ENCODE measurements around the gene CXCL3.
"Not testable (repeated sequence)": the region's sequence is repeated elsewhere in the genome, so short reads cannot be mapped to it uniquely, and the experiment has no call there.

CXCL3 gene

DNA sequence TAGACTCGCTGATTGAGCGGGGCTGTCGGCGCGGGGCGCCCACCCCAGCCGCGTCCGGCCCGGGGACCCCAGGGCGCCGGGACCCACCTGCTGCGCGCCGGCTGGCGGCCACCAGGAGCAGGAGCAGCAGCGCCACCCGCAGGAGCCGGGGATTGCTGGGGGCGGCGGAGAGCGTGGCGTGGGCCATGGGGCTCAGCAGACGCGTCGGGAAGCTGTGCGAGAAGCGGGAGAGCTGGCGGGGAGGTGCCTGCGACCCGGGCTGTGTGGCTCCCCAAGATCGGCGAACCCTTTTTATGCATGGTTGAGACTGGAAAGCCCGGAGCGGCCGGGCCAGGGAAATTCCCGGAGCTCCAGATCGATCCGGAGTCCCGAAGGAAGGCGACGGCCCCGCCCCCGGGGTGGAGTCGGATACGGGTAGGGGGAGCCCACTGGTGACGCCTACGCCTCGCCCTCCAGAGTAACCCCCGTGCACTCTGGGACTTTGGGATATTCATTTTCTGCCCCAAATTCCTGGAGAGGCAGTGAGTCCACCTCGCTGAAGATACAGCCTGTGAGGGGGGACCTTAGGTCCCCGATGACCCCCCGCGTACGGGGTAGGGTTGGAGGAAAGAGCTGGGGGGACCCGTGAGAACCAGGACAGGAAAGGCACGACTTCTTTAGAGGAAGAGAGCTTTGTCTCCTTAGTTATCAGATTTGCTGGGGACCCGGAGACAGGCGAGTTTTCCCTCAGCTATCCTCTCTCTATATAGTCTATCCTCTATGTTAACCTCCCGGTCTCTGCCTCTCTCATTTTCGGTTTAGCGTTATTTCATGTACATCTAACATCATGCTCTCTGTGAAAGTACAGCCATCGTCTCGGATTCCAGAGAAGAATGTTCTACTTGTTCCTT lies at the start of gene CXCL3:
Gene CXCL3 (minus strand): TSS at position 265 of the 890 bp plus-strand sequence. CDS start 78 bp downstream, at position 187.
- DNase-seq (ENCODE audit: low read depth in 1 of 2, low spot score in 1 of 2): no peak

DNA sequence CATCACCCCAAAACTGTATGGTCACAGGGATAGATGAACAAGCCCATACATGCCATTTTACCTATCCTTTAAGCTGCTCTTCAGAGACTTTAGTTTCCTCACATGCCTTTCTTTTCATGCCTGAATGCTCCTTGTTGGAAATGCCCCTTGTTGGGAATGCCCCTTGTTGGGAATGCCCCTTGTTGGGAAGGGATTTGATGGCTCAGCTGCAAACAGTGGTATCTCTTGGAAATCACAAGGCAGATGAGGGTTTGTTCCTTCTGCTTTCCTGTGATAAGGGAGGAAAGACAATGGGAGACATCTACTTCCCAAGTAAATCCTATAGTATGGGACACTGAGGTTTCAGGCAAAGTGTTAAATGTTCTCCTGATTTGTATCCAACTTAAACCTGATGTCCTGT lies 49.0 kb upstream of the CXCL3 start:
- no peak for DNase-seq (ENCODE audit: low read depth in 1 of 2, low spot score in 1 of 2)

DNA sequence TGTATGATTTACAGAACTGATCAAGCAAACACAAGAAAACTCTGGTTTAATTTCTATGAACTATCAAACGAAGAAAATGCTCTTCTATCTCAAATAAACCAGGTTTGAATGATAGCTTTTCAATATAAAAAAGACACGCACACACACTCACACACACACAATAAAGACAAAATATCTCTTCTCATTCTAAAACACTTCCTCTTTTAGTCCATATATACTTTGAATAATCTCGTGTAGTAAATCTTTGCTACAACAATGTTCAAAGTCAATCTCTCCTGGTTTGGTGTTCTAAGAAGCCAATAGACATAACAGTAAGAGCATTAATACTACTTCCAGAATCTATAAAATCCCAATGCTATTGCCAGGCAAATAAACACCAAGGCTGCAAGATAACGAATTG lies 47.2 kb upstream of the CXCL3 start:
- DNase-seq (ENCODE audit: low read depth in 1 of 2, low spot score in 1 of 2): no peak

- DNase-seq (ENCODE audit: low read depth in 1 of 2, low spot score in 1 of 2): no peak
Measured at GRCh38 chr4:74084984-74085383, 46.5 kb upstream of the CXCL3 start.

DNA sequence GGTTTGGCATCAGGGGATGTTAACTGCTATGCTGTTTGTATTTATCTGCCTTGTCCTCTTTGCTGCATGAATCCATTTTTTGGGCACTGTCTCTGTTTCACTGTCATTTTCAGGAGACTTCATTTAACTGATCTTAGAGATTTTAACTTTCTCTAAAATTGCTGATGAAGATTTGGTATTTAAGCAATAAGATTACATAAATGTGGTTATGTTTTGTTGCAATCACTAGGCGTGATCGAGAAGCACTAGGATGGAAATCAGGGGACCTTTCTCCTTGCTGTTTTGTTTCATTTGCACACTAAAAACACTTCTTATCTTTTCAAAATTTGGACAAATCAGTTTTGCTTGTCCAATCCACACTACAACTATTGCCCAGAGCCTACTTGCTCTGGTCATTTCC lies 45.1 kb upstream of the CXCL3 start:
- no peak for DNase-seq (ENCODE audit: low read depth in 1 of 2, low spot score in 1 of 2)

DNA sequence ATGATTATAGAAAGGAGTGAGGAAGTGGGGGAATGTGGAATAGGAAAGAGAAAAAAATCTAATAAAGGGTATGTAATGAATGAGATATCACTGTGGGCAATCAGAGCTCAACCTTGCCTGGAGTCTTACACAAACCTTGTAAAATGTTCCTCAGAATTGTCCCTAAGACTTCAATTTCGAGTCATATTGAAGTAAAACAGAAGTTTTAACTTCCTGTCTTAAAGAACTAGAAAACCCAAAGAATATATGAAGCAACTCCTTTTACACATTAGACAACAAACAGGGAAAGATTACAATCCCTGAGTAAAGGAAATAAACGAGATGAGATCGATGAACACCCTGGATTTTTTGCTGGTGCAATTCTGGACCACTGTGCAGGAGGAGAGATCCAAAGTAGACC lies 42.5 kb upstream of the CXCL3 start:
- DNase-seq (ENCODE audit: low read depth in 1 of 2, low spot score in 1 of 2): no peak

DNA sequence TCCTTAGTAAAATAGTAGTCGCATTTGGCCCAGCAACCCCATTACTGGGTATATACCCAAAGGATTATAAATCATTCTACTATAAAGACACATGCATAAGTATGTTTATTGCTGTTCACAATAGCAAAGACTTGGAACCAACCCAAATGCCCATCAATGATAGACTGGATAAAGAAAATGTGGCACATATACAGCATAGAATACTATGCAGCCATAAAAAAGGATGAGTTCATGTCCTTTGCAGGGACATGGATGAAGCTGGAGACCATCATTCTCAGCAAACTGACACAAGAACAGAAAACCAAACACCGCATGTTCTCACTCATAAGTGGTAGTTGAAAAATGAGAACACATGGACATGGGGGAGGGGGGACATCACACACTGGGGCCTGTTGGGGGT lies 41.9 kb upstream of the CXCL3 start:
- not testable (repeated sequence) for DNase-seq (ENCODE audit: low read depth in 1 of 2, low spot score in 1 of 2)

DNA sequence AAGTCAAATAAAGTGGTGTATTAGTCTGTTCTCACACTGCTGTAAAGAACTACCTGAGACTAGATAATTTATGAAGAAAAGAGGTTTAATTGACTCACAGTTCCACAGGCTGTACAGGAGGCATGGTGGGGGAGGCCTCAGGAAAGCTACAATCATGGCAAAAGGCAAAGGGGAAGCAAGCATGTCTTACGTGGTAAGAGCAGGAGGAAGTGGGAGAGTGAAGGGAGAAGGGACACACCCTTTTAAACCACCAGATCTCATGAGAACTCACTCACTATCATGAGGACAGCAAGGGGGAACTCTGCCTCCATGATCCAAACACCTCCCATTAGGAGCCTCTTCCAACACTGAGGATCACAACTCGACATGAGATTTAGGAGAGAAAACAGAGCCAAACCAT lies 40.5 kb upstream of the CXCL3 start:
- not testable (repeated sequence) for DNase-seq (ENCODE audit: low read depth in 1 of 2, low spot score in 1 of 2)

DNA sequence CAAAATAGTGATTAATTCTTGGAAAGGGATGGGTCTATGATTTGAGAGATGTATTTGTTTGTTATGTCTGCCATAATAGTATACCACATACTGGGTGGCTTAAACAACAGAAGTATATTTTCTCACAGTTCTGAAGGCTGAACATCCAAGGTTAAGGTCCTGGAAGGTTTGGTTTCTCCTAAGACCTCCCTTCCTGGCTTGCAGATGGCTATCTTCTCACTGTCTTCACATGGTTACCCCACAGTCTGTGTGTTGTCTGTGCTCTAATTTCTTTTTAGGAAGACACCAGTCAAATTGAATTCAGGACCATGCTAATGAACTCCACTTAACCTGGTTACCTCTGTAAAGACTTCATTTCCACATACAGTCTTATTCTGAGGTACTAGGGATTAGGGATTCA lies 34.9 kb upstream of the CXCL3 start:
- no peak for DNase-seq (ENCODE audit: low read depth in 1 of 2, low spot score in 1 of 2)

DNA sequence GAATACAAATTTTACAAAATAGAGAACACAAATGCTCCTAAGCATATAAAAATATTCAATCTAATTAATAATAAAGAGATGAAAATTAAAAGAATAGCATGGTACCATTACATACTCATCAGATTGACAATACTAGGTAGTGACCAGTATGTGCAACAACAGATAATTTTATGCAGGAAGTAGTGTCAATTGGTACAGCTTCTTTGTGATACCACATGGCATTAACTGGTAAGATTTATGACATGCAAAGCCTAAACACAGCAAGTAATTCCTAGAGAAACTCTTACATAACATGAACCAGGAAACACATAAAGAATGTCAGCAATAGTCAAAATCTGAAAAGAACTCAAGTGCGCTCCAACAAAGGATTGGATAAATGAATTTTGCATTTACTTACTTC lies 34.2 kb upstream of the CXCL3 start:
- DNase-seq (ENCODE audit: low read depth in 1 of 2, low spot score in 1 of 2): no peak

DNA sequence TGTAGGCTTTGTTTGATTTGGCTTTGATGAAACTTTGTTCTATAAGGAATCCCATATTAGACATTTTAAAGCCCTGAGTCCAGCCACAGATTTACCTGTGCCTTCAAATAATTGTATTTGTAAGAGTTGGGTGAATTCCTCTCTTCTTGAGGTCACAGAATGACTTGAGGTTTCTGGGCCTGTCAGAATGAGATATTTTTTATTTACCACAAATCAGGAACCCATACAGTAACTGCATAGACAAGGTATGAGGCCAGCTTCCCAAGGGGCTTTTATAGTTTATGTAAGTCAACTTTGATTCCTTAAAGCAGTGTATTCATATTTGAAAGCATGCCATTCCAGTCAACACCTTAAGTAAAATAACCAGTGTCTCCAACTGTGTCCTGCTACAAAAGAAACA lies 29.1 kb upstream of the CXCL3 start:
- DNase-seq (ENCODE audit: low read depth in 1 of 2, low spot score in 1 of 2): no peak

DNA sequence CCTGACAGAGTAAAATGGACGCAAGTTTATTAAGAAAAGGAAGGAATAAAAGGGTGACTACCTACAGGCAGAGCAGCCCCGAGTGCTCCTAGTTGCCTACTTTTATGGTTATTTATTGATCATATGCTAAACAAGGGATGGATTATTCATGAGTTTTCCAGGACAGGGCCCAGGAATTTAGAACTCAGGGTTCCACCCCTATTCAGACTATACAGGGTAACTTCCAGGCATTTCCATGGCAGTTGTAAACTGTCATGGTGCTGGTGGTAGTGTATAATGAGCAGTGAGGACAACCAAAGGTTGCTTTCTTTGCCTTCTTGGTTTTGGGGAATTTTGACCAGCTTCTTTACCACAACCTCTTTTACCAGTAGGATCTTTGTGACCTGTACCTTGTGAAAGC lies 27.7 kb upstream of the CXCL3 start:
- DNase-seq (ENCODE audit: low read depth in 1 of 2, low spot score in 1 of 2): no peak

- DNase-seq (ENCODE audit: low read depth in 1 of 2, low spot score in 1 of 2): no peak
Measured at GRCh38 chr4:74065115-74065642, 26.7 kb upstream of the CXCL3 start.

DNA sequence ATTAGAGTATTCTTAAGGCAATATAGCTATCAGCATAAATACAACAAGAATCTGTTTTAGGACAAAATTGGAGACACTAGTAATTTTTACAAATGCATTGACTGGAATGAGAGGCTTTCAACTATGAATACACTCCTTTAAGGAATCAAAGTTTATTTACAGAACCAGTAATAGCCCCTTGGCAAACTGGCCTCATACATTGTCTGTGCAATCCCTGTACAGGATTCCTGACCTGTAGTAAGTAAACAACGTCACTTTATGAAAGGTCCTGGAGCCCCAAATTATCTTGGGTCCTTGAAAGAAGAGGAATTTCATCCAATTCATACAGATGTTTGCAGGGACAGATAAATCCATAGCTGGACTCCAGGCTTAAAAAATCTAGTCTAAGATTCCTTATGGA lies 25.4 kb upstream of the CXCL3 start:
- no peak for DNase-seq (ENCODE audit: low read depth in 1 of 2, low spot score in 1 of 2)

GRCh38 chr4:74062953-74063352 lies 24.5 kb upstream of the CXCL3 start:
- no peak for DNase-seq (ENCODE audit: low read depth in 1 of 2, low spot score in 1 of 2)

DNA sequence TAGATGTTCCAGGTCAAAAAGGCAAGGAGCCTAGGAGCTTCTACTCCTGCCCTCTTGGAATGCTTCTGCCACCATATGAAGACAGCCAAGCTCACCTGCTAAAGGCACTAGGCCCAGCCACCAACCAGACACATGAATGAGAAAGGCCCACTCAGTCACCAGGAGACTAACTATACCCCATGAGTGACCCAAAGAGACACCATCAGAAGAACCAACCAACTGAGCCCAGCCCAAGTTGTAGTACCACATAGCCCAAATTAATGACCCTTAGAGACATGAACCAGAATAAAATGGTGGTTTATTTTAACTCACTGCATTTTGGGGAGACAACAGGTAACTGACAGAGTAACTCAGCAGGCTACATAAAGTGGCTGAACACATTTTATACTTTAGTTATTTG lies 22.9 kb upstream of the CXCL3 start:
- DNase-seq (ENCODE audit: low read depth in 1 of 2, low spot score in 1 of 2): no peak

- DNase-seq (ENCODE audit: low read depth in 1 of 2, low spot score in 1 of 2): no peak
Measured at GRCh38 chr4:74059161-74059829, 20.8 kb upstream of the CXCL3 start.

DNA sequence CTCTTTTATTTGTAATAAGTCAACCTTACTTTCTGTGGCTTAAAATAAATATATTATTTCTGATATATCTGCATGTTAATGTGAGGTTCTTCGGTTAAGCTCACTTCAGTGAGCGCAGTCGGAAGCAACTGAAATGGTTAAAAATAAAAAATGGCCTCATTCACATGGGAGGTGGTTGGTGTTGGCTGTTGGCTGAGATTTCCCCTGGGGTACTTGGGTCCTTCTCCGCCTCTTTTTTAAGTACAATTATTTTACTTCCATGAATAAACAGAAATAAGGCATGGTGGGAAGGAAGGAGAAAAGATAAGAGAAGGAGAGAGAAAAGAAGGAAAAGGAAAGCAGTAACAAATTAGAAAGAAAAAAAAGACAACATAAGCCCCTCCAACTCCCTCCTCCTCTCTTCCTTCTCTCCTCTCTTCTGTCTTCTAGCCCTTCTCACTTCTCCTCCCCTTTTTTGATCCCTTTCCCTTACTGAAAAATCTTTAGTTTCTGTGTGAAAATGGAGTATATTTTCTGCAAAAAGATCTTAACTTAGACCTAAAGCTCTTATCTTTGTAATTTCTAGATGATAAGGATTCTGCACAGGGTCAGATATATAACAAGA lies 19.7 kb upstream of the CXCL3 start:
- no peak for DNase-seq (ENCODE audit: low read depth in 1 of 2, low spot score in 1 of 2)

DNA sequence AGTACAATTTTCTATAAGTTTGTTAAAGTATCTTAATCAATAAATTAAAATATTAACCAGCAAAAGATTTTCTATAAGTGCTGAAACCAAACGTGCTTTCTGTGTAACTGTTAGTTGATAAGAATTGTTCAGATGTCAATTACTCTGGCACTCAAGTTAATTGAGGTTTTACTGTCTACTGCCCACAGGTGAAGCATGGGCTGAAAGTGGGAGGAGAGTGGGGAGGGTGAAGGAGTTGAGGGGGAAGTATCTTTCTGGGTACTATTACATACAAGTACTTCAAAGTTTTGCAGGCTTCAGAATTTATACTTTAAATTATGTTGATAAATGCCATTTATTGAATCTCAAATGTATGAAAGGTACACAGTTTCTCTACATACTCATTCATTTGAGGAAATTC lies 19.1 kb upstream of the CXCL3 start:
- no peak for DNase-seq (ENCODE audit: low read depth in 1 of 2, low spot score in 1 of 2)

DNA sequence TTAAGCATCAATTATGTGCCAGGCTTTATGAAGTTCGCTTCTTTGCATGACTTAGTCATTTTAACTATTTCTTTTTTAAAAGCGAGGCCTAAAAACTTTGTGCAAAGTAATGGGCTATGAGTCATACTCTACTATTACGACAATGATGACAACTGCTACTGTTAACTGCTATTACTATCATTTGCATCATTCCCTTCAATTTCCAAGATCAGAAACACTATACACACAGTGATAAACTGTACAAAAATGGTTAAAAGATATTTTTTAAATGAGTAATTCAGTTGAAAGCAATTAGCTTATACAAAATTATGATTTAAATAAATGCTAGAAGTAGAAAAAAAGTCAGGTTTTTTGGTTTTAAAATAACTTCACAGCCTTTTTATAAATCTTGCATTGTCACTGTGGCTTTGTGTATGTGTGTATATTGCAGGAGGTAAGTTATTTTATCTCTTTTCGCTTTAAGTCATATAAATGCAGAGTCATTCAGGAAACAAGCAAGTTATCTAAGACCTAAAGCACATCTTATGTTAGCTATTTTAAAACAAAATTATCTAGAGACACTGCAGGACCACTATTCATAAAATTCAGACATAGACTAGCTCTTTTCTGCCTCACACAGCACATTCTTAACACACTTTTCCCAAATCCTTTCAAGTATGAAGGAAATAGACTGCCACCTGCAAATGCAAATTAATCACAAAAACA lies 18.5 kb upstream of the CXCL3 start:
- DNase-seq (ENCODE audit: low read depth in 1 of 2, low spot score in 1 of 2): no peak

GRCh38 chr4:74056114-74056857 lies 17.8 kb upstream of the CXCL3 start:
- DNase-seq (ENCODE audit: low read depth in 1 of 2, low spot score in 1 of 2): no peak
